HG03025 (cell line): ENCODE measurements around the gene SDR39U1.

Experiments used
- ATAC-seq: cut with Tn5 transposase; IDR thresholded peaks from one replicate; pipeline ENCODE4 v1.9.1; 2021; ENCODE audit warnings: mild to moderate bottlenecking, moderate library complexity; ENCODE audit not compliant: unreplicated experiment, low FRiP score

SDR39U1 gene

GRCh38 chr14:24443053-24443665 is 583 bp upstream of the SDR39U1 start:
- no peak for ATAC-seq

- no peak for ATAC-seq
Measured at GRCh38 chr14:24441904-24442239, 704 bp downstream of the SDR39U1 start.

- ATAC-seq: no peak
Measured at GRCh38 chr14:24441485-24441884, 1.1 kb downstream of the SDR39U1 start.

GRCh38 chr14:24440606-24441399 is 1.8 kb downstream of the SDR39U1 start:
- no peak for ATAC-seq

GRCh38 chr14:24439830-24440605 is 2.6 kb downstream of the SDR39U1 start:
- no peak for ATAC-seq

GRCh38 chr14:24439257-24439656 is 3.3 kb downstream of the SDR39U1 start:
- ATAC-seq: no peak

- ATAC-seq: no peak
Measured at GRCh38 chr14:24438223-24439097, 4.1 kb downstream of the SDR39U1 start.

- no peak for ATAC-seq
Measured at GRCh38 chr14:24437736-24438067, 4.9 kb downstream of the SDR39U1 start.

GRCh38 chr14:24437020-24437735 is 5.4 kb downstream of the SDR39U1 start:
- no peak for ATAC-seq

- no peak for ATAC-seq
Measured at GRCh38 chr14:24436355-24437019, 6.1 kb downstream of the SDR39U1 start.

- ATAC-seq: no peak
Measured at GRCh38 chr14:24435998-24436354, 6.6 kb downstream of the SDR39U1 start.

GRCh38 chr14:24435192-24435810 is 7.3 kb downstream of the SDR39U1 start:
- no peak for ATAC-seq

- ATAC-seq: no peak
Measured at GRCh38 chr14:24434676-24435075, 7.9 kb downstream of the SDR39U1 start.

- no peak for ATAC-seq
Measured at GRCh38 chr14:24434036-24434435, 8.5 kb downstream of the SDR39U1 start.

- ATAC-seq: no peak
Measured at GRCh38 chr14:24432259-24433131, 10.1 kb downstream of the SDR39U1 start.

- ATAC-seq: peak; percentile 42
Measured at GRCh38 chr14:24431569-24432258, 10.9 kb downstream of the SDR39U1 start.

GRCh38 chr14:24430682-24431568 is 11.7 kb downstream of the SDR39U1 start:
- ATAC-seq: peak; percentile 8
